ENCODE measurements around the gene OR4K2. TPM values are rescaled to one million over a fixed set of nuclear protein-coding genes. Genes with fewer than 3 reads are reported as not detected.

Gene OR4K2
- total RNA-seq, 3 donors from 2014 or later = not detected

- no peak for TF ChIP-seq CTCF (IDR thresholded peaks at IDR 0.05)
- intact Hi-C loops (cut with DNase I, micrococcal nuclease) = no loop called here
- DNase-seq (no peak), ATAC-seq (no peak)
- H3K9me3 ChIP-seq = peaks cover 46% of the 10 kb centered on the region
- H3K4me3 ChIP-seq = no peak within 1 kb of the TSS
- no peaks in the 10 kb centered on the region for H3K4me1 ChIP-seq (ENCODE audit: low read depth)
- no peaks in the 10 kb centered on the region for H3K36me3 ChIP-seq (ENCODE audit: low read depth)
Observed at GRCh38 chr14:19930617-19931016, 55.7 kb downstream of the OR4K2 start, which contains the start of gene OR4K1. OR4K1 (plus strand) TSS chr14:19930917; CDS start chr14:19935667, 4,750 bp downstream.

Other genes starting within 250 kb of the OR4K2 start
- not detected for gene OR11H2, start 161.3 kb upstream of the OR4K2 start, total RNA-seq
- not detected for gene OR4Q3, start 131.6 kb upstream of the OR4K2 start, total RNA-seq
- not detected for gene OR4M1, start 101.6 kb upstream of the OR4K2 start, total RNA-seq
- not detected for gene OR4N2, start 71.4 kb upstream of the OR4K2 start, total RNA-seq
- gene OR4K5, start 45.5 kb downstream of the OR4K2 start, total RNA-seq = not detected
- not detected for gene OR4K1, start 55.8 kb downstream of the OR4K2 start, total RNA-seq
- not detected for gene OR4K15, start 100.4 kb downstream of the OR4K2 start, total RNA-seq
- gene OR4Q2, start 127.0 kb downstream of the OR4K2 start, total RNA-seq = not detected
- gene OR4K14, start 144.2 kb downstream of the OR4K2 start, total RNA-seq = not detected
- not detected for gene OR4K13, start 160.9 kb downstream of the OR4K2 start, total RNA-seq
- not detected for gene OR4L1, start 184.9 kb downstream of the OR4K2 start, total RNA-seq
- gene OR4K17, start 235.6 kb downstream of the OR4K2 start, total RNA-seq = not detected

All from mucosa of descending colon (tissue), 3 donors.